ENCODE results near the gene ESM1.

DNA sequence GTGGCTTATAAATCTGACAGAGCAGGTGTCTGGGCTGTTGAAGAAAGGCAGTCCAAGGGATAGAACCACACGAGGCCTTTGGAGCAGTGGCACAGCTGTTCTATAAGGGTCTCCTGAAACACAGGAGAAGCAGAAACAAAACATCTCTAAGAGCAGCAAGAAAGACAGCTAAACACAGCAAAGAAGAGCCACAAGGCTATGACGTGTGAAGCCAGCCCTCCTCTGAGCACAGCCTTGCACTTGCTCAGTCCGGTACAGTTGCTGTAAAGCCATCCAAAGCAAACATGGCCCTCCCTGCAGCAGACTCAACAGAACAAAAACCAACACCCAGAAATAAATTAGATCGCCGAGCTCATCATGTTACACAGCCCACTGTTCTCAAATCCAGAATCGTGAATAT, 36.0 kb upstream of the ESM1 start:
- no peak for TF ChIP-seq HDGF (IDR thresholded peaks at IDR 0.05; ENCODE audit: borderline replicate concordance)
- no peak for TF ChIP-seq SP1 (IDR thresholded peaks at IDR 0.05)
- no peak for TF ChIP-seq NFRKB (IDR thresholded peaks at IDR 0.05)
- TF ChIP-seq, protein P1, sequence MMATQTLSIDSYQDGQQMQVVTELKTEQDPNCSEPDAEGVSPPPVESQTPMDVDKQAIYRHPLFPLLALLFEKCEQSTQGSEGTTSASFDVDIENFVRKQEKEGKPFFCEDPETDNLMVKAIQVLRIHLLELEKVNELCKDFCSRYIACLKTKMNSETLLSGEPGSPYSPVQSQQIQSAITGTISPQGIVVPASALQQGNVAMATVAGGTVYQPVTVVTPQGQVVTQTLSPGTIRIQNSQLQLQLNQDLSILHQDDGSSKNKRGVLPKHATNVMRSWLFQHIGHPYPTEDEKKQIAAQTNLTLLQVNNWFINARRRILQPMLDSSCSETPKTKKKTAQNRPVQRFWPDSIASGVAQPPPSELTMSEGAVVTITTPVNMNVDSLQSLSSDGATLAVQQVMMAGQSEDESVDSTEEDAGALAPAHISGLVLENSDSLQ (IDR thresholded peaks at IDR 0.05) = no peak
- TF ChIP-seq FOXM1 (IDR thresholded peaks at IDR 0.05; ENCODE audit: borderline replicate concordance) = no peak
- no peak for TF ChIP-seq ELF4 (IDR thresholded peaks at IDR 0.05)
- TF ChIP-seq ARNT (IDR thresholded peaks at IDR 0.05) = no peak
- no peak for TF ChIP-seq L3MBTL2 (conservative IDR thresholded peaks at IDR 0.05)
- no peak for TF ChIP-seq FOXK2 (IDR thresholded peaks at IDR 0.05)
- no peak for TF ChIP-seq ZNF384 (IDR thresholded peaks at IDR 0.05)
- TF ChIP-seq BHLHE40 (IDR thresholded peaks at IDR 0.05; ENCODE audit: borderline replicate concordance) = no peak
- no peak for TF ChIP-seq SUZ12 (IDR thresholded peaks at IDR 0.05)
- no peak for TF ChIP-seq TARDBP (IDR thresholded peaks at IDR 0.05)
- TF ChIP-seq FOXA1 (IDR thresholded peaks at IDR 0.05) = no peak

Measured in HEK293T (cell line).